Hindlimb muscle (tissue), 1 donor: Measurements from ENCODE around the gene SIGLEC9. TPM values are rescaled to one million over a fixed set of nuclear protein-coding genes. Genes with fewer than 3 reads are reported as not detected.

Source experiments
- DNase-seq: peaks from one replicate; pipeline ENCODE4 v3.0.0-alpha.2; 2013
- polyA plus RNA-seq: library from polyadenylated mRNA; unstranded; fragments of 120-200 nt; gene quantifications from one replicate; pipeline ENCODE4 v1.2.1, GENCODE V29; 2013; ENCODE audit not compliant: insufficient read length

The SIGLEC9 gene
- polyA plus RNA-seq, 1 donor = 1.1 TPM

DNA sequence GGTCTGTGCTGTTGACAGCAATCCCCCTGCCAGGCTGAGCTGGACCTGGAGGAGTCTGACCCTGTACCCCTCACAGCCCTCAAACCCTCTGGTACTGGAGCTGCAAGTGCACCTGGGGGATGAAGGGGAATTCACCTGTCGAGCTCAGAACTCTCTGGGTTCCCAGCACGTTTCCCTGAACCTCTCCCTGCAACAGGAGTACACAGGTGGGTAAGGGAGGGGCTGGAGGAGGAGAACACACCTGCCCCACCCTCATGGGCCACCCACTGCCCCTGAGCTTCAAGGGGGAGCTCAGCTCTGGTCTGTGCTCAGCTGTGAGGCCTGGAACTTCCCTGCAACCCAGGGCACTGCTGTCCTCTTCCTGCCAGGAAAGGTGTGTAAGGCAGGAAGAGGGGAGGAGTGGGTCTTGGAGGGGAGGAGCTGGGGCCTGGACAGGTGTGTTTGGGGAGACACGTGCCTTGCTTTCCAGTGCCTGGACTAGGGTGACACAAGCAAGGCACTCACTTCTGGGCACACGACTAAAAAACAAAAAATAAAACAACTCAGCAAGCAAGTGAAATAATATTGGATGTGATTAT, 21.3 kb downstream of the SIGLEC9 start:
- no peak for DNase-seq

DNA sequence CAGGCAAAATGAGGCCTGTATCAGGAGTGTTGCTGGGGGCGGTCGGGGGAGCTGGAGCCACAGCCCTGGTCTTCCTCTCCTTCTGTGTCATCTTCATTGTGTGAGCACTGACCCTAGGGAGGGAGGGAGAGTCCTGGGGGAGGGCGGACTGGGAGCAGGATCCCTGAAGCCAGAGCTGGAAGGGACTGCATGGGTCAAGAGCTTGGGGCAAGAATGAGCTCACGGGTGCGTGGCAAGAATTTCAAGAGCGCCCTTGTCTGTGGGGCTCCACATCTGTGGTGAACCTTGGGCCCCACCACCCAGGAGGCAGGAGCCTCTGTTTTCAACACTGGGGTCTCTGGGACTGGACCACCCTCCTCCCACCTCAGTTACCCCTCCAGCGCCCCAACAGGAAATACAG, 22.0 kb downstream of the SIGLEC9 start:
- no peak for DNase-seq

DNA sequence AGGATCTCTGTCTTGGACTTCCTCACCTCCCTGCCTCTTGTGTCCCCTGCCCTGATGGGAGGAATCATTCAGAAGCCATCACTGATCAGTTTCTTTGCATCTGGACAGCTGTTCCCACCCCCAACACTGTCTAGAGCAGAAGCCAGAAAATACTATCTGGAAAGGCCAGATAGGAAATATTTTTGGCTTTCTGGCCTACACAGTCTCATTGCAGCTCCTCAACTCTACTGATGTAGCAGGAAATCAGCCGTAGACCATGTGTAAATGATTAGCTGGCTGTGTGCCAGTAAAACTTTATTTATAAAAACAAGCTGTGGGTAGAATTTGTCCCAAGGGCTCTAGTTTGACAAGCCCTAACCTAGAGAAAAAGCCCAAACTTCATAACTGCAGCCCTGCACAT, 23.0 kb downstream of the SIGLEC9 start:
- no peak for DNase-seq

DNA sequence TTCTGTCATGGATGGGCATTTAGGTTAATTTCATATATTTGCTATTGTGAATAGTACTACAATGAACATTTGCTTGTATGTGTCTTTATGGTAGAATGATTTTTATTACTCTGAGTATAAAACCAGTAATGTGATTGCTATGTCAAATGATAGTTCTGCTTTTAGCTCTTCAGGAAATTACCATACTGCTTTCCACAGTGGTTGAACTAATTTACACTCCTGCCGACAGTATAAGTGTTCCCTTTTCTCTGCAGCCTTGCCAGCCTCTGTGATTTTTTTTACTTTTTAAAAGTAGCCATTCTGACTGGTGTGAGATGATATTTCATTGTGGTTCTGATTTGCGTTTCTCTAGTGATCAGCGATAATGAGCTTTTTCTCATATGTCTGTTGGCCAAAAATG, 23.9 kb downstream of the SIGLEC9 start:
- DNase-seq = no peak

DNA sequence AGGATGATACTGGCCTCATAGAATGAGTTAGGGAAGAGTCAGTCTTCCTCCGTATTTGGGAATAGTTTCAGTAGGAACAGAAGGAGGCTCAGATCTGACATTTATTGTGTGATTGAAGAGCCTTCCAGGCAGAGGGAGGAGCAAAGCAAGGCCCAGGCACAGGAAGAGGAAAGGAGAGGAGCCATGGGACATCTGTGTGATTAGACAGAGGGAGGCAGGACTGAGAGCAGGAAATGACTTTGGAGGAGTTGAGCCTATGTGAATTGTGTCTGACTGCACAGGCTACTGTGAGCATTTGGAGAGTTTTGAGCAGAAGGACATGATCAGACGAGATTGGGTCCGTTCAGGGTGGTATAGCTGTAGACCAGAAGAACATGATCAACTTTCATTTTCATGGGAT, 25.9 kb downstream of the SIGLEC9 start:
- no peak for DNase-seq

DNA sequence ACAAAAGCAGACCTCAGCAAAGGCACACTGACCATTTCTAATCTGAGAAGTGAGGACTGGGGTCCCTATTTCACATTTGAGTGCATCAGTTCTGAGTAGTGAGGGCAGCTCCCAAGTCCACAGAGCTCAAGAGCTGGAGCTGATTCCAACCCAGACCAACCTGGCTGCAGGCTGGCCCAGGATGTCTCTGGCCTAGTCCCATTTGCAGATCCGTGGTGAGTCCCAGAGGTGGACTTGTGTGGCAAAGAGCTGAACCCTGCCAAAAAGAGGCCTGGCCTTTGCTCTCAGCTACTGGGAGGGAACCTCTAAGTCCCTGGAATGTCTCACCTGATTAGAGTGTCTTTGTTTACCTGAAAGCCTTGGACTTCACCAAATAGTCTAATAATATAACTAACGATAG, 32.0 kb downstream of the SIGLEC9 start:
- no peak for DNase-seq

DNA sequence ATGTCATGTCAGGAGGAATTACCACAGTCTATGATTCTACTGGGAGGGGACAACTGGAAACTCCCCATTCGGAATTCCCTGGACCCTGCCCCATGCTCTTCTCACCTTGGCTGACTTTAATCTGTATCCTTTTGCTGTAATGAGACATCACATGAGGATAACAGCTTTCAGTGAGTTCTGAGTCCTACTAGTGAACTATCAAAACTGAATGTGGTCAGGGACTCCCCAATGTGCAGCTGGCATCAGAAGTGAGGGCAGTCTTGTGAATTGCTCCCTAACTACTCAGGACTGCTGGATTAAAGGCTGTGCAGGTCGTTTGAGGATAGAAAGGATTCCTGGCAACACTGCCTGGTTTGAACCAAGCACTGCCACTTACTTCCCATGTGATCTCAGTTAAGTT, 32.6 kb downstream of the SIGLEC9 start:
- no peak for DNase-seq

DNA sequence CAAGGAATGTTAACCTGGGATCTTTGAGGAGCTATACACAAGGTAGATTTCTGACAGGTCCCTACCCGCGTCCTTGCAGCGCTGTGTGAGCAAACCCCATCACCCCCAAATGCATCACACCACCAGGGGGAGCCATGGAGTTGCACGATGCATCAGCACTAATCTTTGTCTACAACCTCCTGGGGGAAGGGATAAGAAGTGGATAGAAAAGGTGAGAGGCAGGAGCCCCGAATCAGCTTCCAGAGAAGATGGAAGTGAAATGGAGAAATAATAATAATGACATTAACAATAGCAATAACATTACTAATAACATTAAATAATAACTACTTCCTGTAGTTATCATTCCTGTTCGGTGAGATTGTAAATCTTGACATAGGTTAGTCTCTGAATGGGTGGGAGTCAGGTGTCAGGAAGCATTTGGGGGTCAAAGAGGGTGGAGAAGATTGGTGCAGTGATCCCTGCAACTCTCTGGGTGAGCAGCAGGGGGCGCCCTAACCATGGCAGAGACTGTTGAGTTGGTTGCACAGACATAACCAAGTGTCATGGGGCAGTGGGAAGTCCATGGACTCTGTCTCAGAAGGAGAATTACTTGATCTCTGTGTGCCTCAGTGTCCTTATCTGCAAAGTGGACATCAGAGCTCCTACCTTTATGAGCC, 33.9 kb downstream of the SIGLEC9 start:
- no peak for DNase-seq

DNA sequence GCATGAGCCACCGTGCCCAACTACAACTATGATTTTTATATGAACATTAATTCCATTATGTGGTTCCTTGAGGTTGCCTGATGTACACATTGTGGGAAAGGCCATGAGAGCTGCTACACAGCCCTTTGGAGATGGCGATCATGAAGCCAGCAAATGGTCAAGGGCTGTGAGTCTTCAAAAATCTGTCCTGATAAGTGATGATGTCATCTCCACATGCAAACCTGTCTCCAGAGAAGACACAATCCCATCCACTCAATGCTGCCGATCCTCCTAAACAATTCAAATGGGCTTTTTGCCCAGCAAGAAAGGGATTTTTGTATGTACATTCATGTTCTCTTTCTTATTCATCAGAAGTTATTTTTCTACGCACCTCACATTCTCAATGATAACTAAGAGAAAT, 35.0 kb downstream of the SIGLEC9 start:
- no peak for DNase-seq

DNA sequence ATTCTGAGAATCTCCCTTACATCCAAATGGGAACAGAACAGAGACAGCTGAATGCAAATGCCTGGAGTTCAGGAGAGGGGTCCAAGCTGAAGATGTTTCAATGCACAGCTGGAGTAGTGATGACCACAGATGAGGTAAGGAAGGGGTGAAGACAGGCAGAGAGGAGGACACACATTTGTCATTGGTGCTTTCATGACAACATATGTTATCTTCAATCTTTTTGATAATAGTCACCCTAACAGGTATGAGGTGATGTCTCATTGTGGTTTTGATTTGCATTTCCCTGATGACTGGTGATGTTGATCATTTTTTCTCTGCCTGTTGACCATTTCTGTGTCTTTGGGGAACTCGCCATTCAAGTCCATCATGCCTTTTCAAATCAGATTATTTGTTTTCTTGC, 36.6 kb downstream of the SIGLEC9 start:
- no peak for DNase-seq

DNA sequence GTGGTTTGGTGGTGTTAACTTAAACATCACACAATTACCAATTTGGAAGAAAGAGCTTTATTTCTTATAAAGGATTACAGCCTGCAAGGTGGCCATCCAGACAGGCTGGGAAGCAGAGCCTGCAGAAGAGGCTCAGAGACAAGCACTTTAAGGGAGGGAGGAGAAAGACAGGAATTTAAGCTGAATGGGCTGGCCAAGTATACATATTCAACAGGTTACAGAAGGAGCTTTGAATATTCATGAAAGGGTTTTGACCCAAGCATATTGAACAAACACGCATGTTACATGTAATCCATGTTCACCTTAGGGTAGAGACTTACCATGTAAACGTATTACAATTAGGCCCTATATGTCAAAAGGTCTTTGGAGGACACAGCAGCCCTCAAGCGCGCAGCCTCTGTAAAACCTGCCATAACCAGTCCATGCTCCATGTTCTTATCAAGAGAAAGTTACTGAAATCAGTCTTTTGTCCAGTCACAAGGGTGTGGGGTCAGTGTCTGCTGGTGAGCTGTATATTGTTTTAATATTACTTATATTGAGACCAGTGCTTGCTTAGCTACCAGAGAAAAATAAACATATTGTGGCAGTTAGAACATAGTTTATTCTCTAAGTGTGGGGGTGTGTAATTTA, 37.3 kb downstream of the SIGLEC9 start:
- no peak for DNase-seq

DNA sequence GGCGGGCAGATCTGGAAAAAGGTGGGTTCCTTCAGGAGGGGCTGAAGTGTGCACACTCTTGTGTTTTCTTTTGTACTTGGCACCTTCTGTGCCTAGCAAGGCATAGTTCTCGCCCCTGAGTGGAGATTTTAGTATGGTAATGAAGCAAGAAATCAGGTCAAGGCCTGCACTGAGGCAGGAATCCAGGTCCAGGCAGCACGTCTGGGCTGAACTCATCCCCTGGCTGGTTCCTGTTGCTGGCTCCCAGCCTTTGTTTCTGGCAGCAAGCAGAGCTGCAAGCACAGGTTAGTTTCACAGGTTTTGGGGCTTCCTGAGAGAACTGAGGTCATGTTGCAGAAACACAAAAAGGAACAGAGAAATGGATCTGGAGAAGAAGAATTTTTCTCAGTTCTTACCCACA, 38.6 kb downstream of the SIGLEC9 start:
- DNase-seq = no peak

DNA sequence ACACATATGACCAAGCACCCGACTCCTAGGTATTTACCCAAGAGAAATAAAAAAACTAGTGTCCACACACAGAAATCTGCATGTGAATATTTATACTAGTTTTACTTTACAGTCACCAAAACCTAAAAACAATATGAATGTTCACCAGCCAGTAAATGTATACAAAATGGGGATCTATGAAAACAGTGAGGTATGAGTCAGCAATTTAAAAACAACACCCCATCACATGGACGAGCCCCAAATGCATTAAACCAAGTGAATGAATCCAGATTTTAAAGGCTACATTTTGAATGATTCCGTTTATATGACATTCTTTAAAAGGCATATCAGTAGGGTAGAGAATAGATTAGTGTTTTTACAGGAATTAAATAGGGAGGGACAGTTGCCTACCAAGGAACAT, 39.5 kb downstream of the SIGLEC9 start:
- DNase-seq = no peak

DNA sequence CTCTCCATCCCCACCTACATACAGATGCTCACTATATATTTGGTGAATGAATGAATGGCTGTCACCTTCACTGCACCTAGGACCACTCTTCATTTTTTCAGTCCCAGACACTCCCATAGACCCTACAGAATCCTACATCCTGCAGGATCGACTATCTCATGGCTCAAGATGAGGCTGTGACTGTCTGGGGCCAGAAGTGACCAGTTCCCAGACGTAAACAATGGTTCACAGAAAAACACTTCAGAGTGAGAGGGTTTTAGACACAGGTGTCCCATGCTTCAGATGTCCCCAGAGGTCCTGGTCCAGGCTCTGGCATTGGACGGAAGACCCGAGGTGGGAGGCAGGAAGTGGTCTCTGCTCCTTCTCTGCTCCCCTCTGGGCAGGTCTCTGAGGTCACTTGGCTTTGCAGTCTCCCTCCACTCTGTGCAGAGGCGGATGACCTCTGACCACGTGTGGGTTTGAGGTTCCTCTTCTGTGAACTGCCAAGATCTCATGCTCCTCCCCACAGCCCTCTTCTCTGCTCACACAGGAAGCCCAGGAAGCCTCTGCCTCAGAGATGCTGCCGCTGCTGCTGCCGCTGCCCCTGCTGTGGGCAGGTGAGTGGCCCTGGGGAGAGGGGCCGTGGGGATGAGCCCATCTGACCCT, 42.3 kb downstream of the SIGLEC9 start:
- no peak for DNase-seq

DNA sequence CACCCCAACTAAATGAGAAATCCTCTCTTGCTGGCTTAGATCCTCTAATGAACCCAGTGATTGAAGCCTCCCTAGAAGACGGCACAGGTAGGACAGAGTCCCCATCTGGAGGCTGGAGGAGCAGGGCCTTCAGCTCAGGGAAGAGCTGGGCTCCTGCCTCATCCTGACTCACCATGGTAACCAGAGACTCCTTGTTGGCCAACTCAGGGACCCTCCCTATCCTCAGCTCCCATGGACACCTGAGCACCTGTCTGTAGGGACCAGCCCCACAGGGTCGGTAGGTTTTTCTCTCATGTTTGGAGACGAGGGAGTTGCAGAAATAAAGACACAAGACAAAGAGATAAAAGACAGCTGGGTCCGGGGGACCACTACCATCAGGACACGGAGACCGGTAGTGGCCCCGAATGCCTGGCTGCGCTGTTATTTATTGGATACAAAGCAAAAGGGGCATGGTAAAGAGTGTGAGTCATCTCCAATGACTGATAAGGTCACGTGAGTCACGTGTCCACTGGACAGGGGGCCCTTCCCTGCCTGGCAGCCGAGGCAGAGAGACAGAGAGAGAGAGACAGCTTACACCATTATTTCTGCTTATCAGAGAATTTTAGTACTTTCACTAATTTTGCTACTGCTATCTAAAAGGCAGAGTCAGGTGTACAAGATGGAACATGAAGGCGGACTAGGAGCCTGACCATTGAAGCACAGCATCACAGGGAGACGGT, 44.0 kb downstream of the SIGLEC9 start:
- DNase-seq = no peak

DNA sequence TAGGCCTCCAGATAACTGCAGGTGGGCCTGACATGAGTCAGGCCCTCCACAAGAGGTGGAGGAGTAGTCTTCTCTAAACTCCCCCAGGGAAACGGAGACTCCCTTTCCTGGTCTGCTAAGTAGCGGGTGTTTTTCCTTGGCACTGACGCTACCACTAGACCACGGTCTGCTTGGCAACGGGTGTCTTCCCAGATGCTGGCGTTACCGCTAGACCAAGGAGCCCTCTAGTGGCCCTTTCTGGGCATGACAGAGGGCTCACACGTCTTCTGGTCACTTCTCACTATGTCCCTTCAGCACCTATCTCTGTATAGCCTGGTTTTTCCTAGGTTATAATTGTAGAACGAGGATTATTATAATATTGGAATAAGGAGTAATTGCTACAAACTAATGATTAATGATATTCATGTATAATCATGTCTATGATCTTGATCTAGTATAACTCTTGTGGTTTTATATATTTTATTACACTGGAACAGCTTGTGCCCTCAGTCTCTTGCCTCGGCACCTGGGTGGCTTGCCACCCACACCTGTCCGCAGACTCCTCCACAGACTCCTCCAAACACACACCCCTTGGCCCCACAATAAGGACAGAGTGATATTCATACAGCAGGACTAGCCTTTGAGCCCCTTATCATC, 44.7 kb downstream of the SIGLEC9 start:
- DNase-seq = peak; percentile 51

DNA sequence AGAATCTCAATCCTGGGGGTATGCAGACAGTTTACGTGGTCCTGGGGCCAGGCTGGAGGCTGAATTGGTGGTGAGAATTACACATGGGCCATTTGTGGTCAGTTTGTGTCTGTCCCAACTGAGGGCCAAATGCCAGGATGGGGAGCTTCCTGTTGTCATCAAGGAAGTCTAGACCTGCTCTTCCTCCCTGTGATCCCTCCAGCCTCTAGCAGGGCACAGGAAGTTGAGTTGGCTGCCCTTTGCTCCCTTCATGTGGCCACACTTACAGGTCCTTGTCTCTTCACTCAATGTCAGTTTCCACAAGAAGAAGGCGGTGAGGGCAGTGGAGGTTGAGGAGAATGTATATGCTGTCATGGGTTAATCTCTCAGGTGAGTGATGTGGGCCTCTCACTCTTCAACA, 47.5 kb downstream of the SIGLEC9 start:
- no peak for DNase-seq

DNA sequence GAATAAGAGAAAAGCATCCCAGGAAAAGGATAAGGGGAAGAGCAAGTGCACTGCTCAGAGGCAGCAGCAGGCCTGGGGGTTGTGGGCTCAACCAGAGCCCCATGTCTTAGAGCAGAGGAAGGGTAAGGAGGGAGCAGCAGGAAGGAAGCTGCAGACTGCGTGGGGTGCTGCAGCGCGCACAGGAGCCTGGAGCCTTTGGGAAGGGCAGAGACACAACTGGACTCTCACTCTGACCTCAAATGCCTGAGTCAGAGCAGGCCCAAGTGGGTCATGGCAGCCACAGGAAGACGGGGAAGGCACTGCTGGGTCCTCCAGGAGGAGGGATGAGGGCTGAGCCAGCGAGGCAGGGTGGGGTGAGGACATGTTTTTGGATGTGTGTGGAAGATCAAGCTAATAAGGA, 49.0 kb downstream of the SIGLEC9 start:
- DNase-seq = no peak

DNA sequence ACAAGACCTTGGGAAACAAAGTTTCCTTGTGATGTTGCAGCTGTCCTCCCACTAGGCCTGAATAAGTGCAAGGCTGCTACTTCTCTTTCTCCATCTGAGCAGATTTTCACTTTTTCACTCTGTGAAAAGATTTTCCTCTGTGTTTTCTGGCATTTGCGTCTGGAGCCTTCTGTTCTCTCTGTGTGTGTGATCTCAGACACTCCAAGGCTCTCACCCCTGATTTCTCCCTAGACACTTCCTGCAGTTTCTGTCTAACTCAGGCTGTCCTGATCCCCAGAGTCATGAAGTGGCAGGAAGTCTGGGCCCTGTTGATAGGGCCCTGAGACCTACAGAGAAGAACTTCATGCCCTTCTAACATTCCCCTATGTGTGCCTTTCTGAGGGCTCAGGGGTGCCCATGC, 54.5 kb downstream of the SIGLEC9 start:
- no peak for DNase-seq
